GM21529 (cell line): ENCODE results near the gene CDC42EP4.

Source experiments
- ATAC-seq: cut with Tn5 transposase; IDR thresholded peaks from one replicate; pipeline ENCODE4 v1.9.1; 2021; ENCODE audit not compliant: unreplicated experiment

CDC42EP4 gene

GRCh38 chr17:73311781-73312641, at the start of gene CDC42EP4:
Gene CDC42EP4, minus strand, starts transcription at chr17:73312001. Its CDS starts 25,501 bp downstream, at chr17:73286500.
- peak; percentile 86 for ATAC-seq

GRCh38 chr17:73360961-73361761, 49.4 kb upstream of the CDC42EP4 start:
- ATAC-seq, result no peak

GRCh38 chr17:73359987-73360410, 48.2 kb upstream of the CDC42EP4 start:
- no peak for ATAC-seq

- ATAC-seq, result no peak
Observed at GRCh38 chr17:73359352-73359751, 47.6 kb upstream of the CDC42EP4 start.

- no peak for ATAC-seq
Observed at GRCh38 chr17:73358668-73359067, 46.9 kb upstream of the CDC42EP4 start.

DNA sequence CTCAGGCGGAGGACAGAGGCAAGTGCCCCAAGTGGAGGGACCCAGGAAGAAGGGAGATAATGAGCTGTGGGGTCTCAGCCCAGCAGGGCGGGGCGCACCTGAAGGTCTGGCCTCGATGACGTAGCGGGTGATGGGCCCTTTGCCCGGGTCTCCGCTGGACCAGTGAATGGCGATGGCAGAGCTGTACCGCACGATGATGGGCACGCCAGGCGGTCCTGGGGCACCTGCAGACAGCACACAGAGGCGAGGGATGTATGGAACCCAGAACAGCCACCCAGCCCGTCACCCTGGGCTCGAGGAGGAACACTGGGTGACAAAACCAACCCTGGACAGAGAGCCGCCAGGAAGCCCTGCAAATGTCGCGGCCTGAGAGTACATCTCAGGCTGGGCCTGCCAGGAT, 46.2 kb upstream of the CDC42EP4 start:
- no peak for ATAC-seq

DNA sequence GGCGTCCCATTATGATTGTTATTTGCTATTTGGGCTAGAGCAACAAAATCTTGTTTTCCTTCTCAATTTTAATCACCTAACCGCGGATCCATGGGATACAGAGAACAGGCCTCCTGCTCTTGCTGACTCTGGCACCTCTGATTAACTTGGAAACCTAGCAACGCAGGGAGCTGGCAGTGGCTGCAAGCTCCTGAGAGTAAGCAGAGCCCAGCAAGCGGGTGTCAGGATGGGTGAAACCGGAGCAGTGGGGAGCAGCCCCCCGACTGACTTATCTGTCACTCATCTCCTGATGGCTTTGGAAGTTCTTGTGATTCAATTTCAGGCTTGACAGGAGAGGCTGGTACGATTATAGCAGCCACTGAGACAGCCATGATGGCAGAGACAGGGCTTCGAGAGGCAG, 45.5 kb upstream of the CDC42EP4 start:
- ATAC-seq, result no peak

- ATAC-seq, result no peak
Observed at GRCh38 chr17:73356561-73357170, 44.9 kb upstream of the CDC42EP4 start.

DNA sequence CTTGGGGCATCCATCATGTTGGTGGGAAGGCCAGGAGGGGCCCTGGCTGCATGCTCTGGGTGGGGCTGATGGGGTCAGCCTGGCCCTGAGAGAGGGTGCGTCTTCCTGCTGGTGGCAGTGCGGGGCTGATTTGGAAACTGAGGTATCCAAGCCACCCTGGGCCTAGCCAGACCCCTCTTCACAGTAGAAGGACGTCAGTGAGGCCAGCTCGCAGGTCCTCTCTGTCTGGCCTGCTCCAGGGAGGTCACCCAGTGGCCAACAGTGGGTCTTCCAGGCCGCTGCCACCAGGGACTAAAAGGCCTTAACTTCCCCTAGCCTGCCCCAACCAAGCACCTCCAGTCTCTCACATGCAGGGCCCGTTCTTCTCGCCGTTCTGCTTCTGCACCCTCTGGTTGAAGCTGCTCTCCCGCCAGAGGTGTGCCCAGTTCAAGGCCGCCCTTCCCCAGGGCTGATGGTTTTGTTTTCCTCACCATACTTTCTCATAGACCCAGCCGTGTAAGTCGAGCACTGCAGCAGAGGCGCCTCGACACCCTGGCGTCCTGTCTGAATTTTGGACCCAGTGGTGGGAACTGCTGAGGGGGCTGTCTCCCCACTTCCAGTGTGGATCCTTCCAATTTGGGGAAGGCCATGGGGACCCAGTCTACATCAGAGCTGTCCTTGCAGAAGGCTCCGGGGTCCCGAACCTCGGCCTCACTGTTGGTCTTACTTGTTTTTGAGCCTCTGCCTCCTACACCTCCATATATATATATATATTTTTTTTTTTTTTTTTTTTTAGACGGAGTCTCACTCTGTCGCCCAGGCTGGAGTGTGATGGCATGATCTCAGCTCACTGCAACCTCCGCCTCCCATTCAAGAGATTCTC, 42.9 kb upstream of the CDC42EP4 start:
- no peak for ATAC-seq

GRCh38 chr17:73352261-73352660, 40.5 kb upstream of the CDC42EP4 start:
- ATAC-seq, result no peak

GRCh38 chr17:73351764-73352163, 40.0 kb upstream of the CDC42EP4 start:
- ATAC-seq, result no peak

DNA sequence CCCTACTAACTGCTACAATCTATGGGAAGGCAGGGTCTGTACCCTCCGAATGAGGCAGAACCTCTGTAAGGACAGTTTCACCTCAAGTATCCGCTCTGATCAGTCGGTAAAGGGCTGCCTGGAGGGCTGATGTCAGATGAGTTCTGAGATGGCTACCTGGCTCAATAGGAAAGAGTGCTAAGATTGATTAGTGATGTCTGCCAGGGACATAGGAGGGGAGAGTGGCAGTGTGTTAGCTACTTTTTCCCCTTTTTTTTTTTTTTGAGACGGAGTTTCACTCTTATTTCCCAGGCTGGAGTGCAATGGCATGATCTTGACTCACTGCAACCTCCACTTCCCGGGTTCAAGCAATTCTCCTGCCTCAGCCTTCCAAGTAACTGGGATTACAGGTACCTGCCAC, 39.1 kb upstream of the CDC42EP4 start:
- no peak for ATAC-seq

- no peak for ATAC-seq
Observed at GRCh38 chr17:73349647-73350046, 37.8 kb upstream of the CDC42EP4 start.

GRCh38 chr17:73349138-73349537, 37.3 kb upstream of the CDC42EP4 start:
- no peak for ATAC-seq

GRCh38 chr17:73348829-73349095, 37.0 kb upstream of the CDC42EP4 start:
- no peak for ATAC-seq

DNA sequence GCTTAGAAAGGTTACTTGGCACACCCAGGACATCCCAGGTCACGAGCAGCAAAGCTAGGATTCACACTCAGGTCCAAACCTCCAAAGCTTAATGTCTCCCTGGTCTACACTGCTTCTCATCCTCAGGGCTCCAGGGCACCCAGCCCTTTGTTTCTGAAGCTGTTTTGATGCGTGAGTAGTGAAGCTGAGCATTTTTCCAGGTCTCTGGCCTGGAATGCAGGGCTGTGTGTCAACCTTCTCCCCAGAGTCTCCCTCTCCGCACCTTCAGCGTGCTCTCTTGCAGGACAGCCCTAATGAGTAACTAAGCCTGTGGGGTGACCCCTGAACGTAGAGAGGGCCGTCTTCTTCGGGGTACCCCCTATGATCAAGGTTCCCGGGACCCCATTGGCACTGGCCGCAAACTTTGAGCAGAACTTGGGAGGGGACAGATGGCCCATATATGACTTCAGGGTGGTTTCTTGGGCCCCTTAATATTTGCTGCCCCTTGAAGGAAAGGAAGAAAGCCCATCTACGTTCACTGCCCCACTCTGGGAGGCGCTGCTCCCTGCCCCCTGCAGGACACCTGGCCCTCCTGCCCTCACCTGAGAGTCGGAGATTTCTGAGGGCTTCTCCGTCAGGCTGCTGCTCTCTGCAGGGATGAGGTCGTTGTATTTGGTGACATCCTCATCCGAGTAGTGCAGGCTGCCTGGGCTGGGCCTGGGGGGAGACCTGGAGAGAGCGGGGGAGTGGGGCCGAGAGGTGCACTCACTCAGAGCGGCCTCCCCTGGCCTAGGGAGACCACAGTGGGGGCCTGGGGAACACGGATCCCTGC, 36.4 kb upstream of the CDC42EP4 start:
- ATAC-seq, result no peak

GRCh38 chr17:73347351-73347750, 35.5 kb upstream of the CDC42EP4 start:
- ATAC-seq, result no peak

DNA sequence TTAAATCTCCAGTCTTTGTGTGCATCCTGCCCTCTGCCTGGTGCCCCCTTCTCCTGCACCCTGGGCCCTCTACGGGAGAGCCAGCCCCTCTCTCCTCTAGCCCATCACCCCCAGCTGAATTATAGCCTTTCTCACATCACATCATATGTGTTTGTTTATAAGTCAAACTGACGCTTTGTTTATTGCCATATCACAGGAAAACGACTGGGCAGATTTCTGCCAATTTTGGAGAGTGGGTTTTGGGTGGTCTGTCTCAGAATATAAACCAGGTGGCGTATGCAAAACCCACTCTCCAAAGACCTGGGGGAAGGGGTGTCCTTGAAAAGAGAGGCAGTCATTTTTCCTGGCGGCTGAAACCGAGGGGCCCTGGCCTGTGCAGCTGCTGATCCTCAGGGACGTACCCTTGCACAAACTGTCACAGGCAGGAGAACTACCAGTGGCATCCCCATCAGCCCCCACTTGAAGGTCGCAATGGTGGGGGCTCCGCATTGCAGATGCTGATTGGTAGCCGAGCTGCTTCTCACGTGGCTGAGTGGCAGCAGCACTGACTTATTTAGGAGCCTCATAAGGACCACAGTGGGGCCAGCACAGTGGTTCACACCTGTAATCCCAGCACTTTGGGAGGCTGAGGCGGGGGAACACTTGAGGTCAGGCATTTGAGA, 34.8 kb upstream of the CDC42EP4 start:
- ATAC-seq, result no peak

DNA sequence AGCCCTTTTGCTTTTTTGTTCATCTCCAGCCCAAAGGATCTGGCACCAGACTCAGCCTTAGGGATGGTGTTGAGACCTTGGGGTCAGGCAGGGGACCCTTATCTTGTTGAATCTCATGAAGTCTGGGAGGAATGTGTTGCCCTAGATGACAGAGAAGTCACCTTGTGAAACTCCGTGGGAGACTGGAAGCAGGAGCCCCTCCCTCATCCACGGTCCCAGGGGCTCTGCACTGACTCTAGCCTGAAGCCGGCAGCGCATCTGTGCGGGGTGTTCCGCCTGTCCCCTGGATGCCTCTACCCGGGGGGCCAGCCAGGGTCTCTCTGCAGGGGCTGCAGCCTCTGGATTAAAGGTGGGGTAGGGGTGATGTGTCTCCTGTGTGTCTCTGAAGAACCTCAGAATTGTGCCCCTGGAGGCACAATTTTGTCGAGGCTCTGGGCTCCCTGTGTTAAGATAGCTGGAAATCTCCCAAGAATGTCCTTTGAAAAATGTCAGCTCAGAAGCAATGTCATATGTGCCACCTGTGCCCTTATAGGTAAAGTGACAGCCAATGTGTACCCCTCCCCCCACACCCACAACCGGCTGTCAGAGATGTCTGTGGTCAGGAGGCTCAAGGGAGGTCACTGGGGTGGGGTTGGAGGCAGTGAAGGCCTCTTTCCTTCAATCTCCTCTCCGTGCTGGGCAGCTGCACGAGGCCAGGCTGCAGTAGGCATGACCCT, 32.1 kb upstream of the CDC42EP4 start:
- no peak for ATAC-seq
